Measurements from ENCODE around the gene RPL19.

Gene RPL19

GRCh38 chr17:39173526-39174274 lies 26.4 kb upstream of the RPL19 start:
- DNase-seq, result no peak

GRCh38 chr17:39174920-39175694 lies 25.0 kb upstream of the RPL19 start:
- no peak for DNase-seq

GRCh38 chr17:39175695-39176093 lies 24.4 kb upstream of the RPL19 start:
- no peak for DNase-seq

- DNase-seq, result no peak
Observed at GRCh38 chr17:39177256-39177655, 22.8 kb upstream of the RPL19 start.

- no peak for DNase-seq
Observed at GRCh38 chr17:39178536-39178935, 21.5 kb upstream of the RPL19 start.

GRCh38 chr17:39181303-39181702 lies 18.8 kb upstream of the RPL19 start:
- DNase-seq, result no peak

- no peak for DNase-seq
Observed at GRCh38 chr17:39183045-39183444, 17.0 kb upstream of the RPL19 start.

GRCh38 chr17:39183720-39184119 lies 16.4 kb upstream of the RPL19 start:
- no peak for DNase-seq

- no peak for DNase-seq
Observed at GRCh38 chr17:39186481-39187002, 13.5 kb upstream of the RPL19 start.

GRCh38 chr17:39187152-39187830 lies 12.8 kb upstream of the RPL19 start:
- no peak for DNase-seq

GRCh38 chr17:39191750-39192510 lies 8.2 kb upstream of the RPL19 start:
- DNase-seq, result no peak

GRCh38 chr17:39192901-39193300 lies 7.2 kb upstream of the RPL19 start:
- no peak for DNase-seq

- no peak for DNase-seq
Observed at GRCh38 chr17:39193346-39193745, 6.7 kb upstream of the RPL19 start.

- no peak for DNase-seq
Observed at GRCh38 chr17:39194089-39194984, 5.7 kb upstream of the RPL19 start.

GRCh38 chr17:39194985-39195524 lies 5.0 kb upstream of the RPL19 start:
- DNase-seq, result no peak

GRCh38 chr17:39195568-39196160 lies 4.4 kb upstream of the RPL19 start:
- DNase-seq, result no peak

- DNase-seq, result no peak
Observed at GRCh38 chr17:39196241-39196807, 3.8 kb upstream of the RPL19 start.

GRCh38 chr17:39196808-39197291 lies 3.2 kb upstream of the RPL19 start:
- DNase-seq, result no peak

GRCh38 chr17:39197380-39198185 lies 2.5 kb upstream of the RPL19 start, which contains the start of gene CACNB1:
TSS of gene CACNB1 (minus strand) at chr17:39197669. CDS start at chr17:39197495, 174 bp downstream.
- DNase-seq, result peak; percentile 63

Measured in activated gamma-delta T cell (primary cell).